ENCODE results near the gene STIMATE. TPM values are rescaled to one million over a fixed set of nuclear protein-coding genes. Genes with fewer than 3 reads are reported as not detected.

The STIMATE gene
- total and polyA plus RNA-seq, 2 of the 4 experiments (the other 2 are of a cell fraction) = 10.6 to 17.8 TPM

- Histone ChIP-seq H3K4me2 (ENCODE audit: low read depth, low read length) (no peak overlapping the region), H2AK9ac (replicated peaks; ENCODE audit: low read depth, low read length, poor library complexity) (no peak overlapping the region), H3K4ac (ENCODE audit: low read depth, low read length) (no peak overlapping the region), H2AK5ac (ENCODE audit: low read depth, low read length) (no peak overlapping the region), H4K5ac (ENCODE audit: low read depth, low read length) (no peak overlapping the region), H2BK5ac (ENCODE audit: low read depth, low read length, poor library complexity, severe bottlenecking) (no peak overlapping the region), H2BK120ac (ENCODE audit: low read depth, low read length) (no peak overlapping the region), H3K14ac (replicated peaks; ENCODE audit: low read depth, low read length) (no peak overlapping the region), H4K20me1 (ENCODE audit: insufficient read depth, low read length) (no peaks in the 10 kb centered on the region), H3K4me1 (ENCODE audit: control insufficient read depth, insufficient read depth, low read length) (peaks cover 5% of the 10 kb centered on the region), H3K36me3 (ENCODE audit: control insufficient read depth, insufficient read depth, low read length) (peaks cover 3% of the 10 kb centered on the region; the same call in 1 of the 2 replicates), H2BK20ac (ENCODE audit: low read depth, low read length) (no peak overlapping the region), H3K4me3 (ENCODE audit: insufficient read depth, low read depth, low read length) (no peak overlapping the region), H3K79me1 (ENCODE audit: low read depth in 1 of 2, low read length in 2 of 2) (peaks cover 14 to 51% of the 10 kb centered on the region in 2 experiments), H2BK15ac (ENCODE audit: low read depth, low read length) (no peak overlapping the region), H3K27ac (ENCODE audit: insufficient read depth, low read length) (no peak overlapping the region), H3K27me3 (ENCODE audit: control insufficient read depth, insufficient read depth, low read length) (no peaks in the 10 kb centered on the region), H3K18ac (ENCODE audit: low read depth, low read length) (no peak overlapping the region), H3K23ac (ENCODE audit: low read depth, low read length) (no peak overlapping the region), H2AFZ (replicated peaks; ENCODE audit: low read length, poor library complexity) (no peak overlapping the region), H4K8ac (ENCODE audit: low read depth in 2 of 2, low read length in 2 of 2) (no peak overlapping the region), H3K9ac (ENCODE audit: low read depth, low read length) (no peak overlapping the region), H3K9me3 (ENCODE audit: control insufficient read depth, insufficient read depth, low read length) (no peaks in the 10 kb centered on the region), H3K9me1 (ENCODE audit: insufficient read depth, low read length) (peaks cover 2% of the 10 kb centered on the region; the same call in 1 of the 2 replicates), H3K56ac (ENCODE audit: extremely low read depth, insufficient read depth, low read length) (no peak overlapping the region), H4K91ac (ENCODE audit: insufficient read depth, low read depth, low read length) (no peak overlapping the region)
- intact Hi-C loops (cut with micrococcal nuclease) = no loop called here
- no peak for ATAC-seq (ENCODE audit: low read depth)
- dilution Hi-C loops (cut with HindIII; ENCODE audit: low sequenced_read_pairs, unreplicated experiment) = no loop called here
- no peak for TF ChIP-seq CHD1 (IDR thresholded peaks at IDR 0.05; ENCODE audit: low read depth, low read length)
- no peak for TF ChIP-seq NFE2L2 (IDR thresholded peaks at IDR 0.05; ENCODE audit: low read depth, low read length)
- no peak for TF ChIP-seq ELK1 (IDR thresholded peaks at IDR 0.05; ENCODE audit: borderline replicate concordance, low read depth, low read length)
- no peak for TF ChIP-seq MXI1 (IDR thresholded peaks at IDR 0.05; ENCODE audit: borderline replicate concordance, low read depth, low read length)
- TF ChIP-seq CTCF (conservative IDR thresholded peaks at IDR 0.05; ENCODE audit: low read depth, low read length) = no peak
- TF ChIP-seq POLR2A (IDR thresholded peaks at IDR 0.05; ENCODE audit: low read depth, low read length) = no peak
- no peak for TF ChIP-seq MAZ (IDR thresholded peaks at IDR 0.05; ENCODE audit: borderline replicate concordance, low read depth, low read length)
- TF ChIP-seq FOS (IDR thresholded peaks at IDR 0.05; ENCODE audit: low read depth, low read length) = no peak
- no peak for TF ChIP-seq CEBPB (IDR thresholded peaks at IDR 0.05; ENCODE audit: low read depth, low read length)
- no peak for TF ChIP-seq USF2 (IDR thresholded peaks at IDR 0.05; ENCODE audit: low read depth, low read length)
- TF ChIP-seq BHLHE40 (IDR thresholded peaks at IDR 0.05; ENCODE audit: low read depth, low read length) = no peak
- TF ChIP-seq SMC3 (IDR thresholded peaks at IDR 0.05; ENCODE audit: low read depth, low read length) = no peak
- no peak for TF ChIP-seq RAD21 (IDR thresholded peaks at IDR 0.05; ENCODE audit: low read length)
- TF ChIP-seq RFX5 (IDR thresholded peaks at IDR 0.05; ENCODE audit: low read depth, low read length) = no peak
- TF ChIP-seq MAFK (IDR thresholded peaks at IDR 0.05; ENCODE audit: low read depth, low read length) = no peak
- ChIA-PET POLR2A (ENCODE audit: unreplicated experiment) (no interaction called here), CTCF (no interaction called here)
- WGBS, 2 experiments (ENCODE audit: extremely low coverage in 2 of 2, insufficient read length in 1 of 2) = no CpG with 5 or more reads among the region's 3 CpGs
- no peak for DNase-seq
- in situ Hi-C loops (cut with MboI; ENCODE audit: low sequenced_read_pairs) = no loop called here
- no TSS peak for BruUV-seq (replicated peaks)
These were observed 16.9 kb downstream of the STIMATE start for GRCh38 chr3:52880474-52880873.

Measured in IMR-90 (cell line).